Colonic mucosa (tissue), 4 donors: Measurements from ENCODE around the gene HMX3. TPM values are rescaled to one million over a fixed set of nuclear protein-coding genes. Genes with fewer than 3 reads are reported as not detected.
A peak's percentile ranks its signal among the peaks of the same experiment; 100 is the strongest.

Experiments
- DNase-seq: peaks from one replicate; pipeline ENCODE4 v3.0.0-alpha.2; 2020
- H3K27ac ChIP-seq: fragments of 200-600 bp; one replicate; pipeline ENCODE4 v1.8.0; 2021
- H3K27me3 ChIP-seq: fragments of 200-600 bp; one replicate; pipeline ENCODE4 v1.8.0; 2021
- H3K36me3 ChIP-seq: fragments of 200-600 bp; one replicate; pipeline ENCODE4 v1.8.0; 2021
- H3K4me1 ChIP-seq: fragments of 200-600 bp; one replicate; pipeline ENCODE4 v1.8.0; 2021; ENCODE audit warnings: mild to moderate bottlenecking
- H3K4me3 ChIP-seq: fragments of 200-600 bp; one replicate; pipeline ENCODE4 v1.8.0; 2021
- H3K9ac ChIP-seq, 2 donors: one replicate each; pipeline ENCODE4 v1.7.0; 2013; ENCODE audit warnings: control low read depth in 2 of 2, low read depth in 2 of 2, low read length in 2 of 2
- H3K9me3 ChIP-seq: fragments of 200-600 bp; one replicate; pipeline ENCODE4 v1.8.0; 2021
- intact Hi-C: fragments of 100-400 bp; cut with DNase I; formaldehyde crosslinking; loops from one replicate; pipeline ENCODE4 v1.14.1; 2022
- total RNA-seq, 2 donors: library from RNA; stranded (reverse); fragmentation: NEBNext Ultra II Directional in 1 of 2; extraction: Animal tissue kit (Norgen Biotek cat#: 25700) in 1 of 2; gene quantifications; one replicate each; pipeline ENCODE4 v1.2.1, GENCODE V29; 2021
- TF ChIP-seq, protein P1 (sequence below): fragments of 200-600 bp; IDR thresholded peaks from one replicate; pipeline ENCODE4 v1.8.0; 2022; ENCODE audit warnings: antibody characterized with exemption, mild to moderate bottlenecking
- donor health status: healthy.
- donor health status: DM: no; HTN: no; CAD: no.
- donor health status: DM: no; HTN: no; CAD: no.

The HMX3 gene
- total RNA-seq, 2 donors from 2014 or later = 0.35 to 0.64 TPM

DNA sequence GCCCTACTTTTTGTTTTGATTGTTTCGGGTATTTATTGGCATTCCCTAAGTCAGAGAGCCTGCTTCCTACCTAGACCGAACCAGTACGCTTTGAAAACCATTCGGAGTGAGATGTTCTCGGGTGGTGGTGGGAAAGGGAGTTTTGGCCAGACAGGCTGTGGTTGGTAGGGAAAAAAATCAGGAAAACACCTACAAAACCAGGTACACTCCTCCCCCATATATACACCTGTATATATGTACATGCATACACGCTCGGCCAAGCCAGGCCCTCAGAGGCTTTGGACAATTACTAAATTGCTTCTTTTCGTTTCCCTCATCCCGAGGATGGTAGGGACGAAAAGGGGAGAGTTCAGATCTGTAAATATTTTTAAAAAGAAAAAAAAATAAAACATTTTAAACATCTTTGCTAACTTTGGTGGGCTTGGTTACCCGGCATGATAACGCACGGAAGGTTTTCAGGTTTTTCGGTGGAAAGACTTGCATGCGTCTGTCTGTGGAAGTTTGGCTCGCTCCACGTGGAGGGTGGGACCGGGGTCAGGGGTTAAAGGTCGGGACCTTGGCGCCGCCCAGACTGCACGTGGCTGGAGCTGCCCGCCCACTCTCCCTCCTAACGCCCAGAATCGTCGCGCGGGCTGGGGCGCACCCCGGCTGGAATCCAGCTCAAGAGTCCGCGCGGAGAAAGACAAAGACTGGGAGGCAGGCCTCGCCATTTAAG, 14.7 kb downstream of the HMX3 start:
- Histone ChIP-seq H3K27me3 (peaks cover 68% of the 10 kb centered on the region), H3K9ac (peak overlapping the region in 1 of 2 donors; percentile 19), H3K27ac (no peak overlapping the region), H3K9me3 (no peaks in the 10 kb centered on the region), H3K36me3 (no peaks in the 10 kb centered on the region), H3K4me3 (peak overlapping the region; percentile 35), H3K4me1 (peaks cover 26% of the 10 kb centered on the region)
- intact Hi-C loops = loop anchor here (10.0 kb wide), 1 partner anchor 166 kb away; the partner anchor contains the start of gene PSTK
- no peak for DNase-seq
- TF ChIP-seq, protein P1, sequence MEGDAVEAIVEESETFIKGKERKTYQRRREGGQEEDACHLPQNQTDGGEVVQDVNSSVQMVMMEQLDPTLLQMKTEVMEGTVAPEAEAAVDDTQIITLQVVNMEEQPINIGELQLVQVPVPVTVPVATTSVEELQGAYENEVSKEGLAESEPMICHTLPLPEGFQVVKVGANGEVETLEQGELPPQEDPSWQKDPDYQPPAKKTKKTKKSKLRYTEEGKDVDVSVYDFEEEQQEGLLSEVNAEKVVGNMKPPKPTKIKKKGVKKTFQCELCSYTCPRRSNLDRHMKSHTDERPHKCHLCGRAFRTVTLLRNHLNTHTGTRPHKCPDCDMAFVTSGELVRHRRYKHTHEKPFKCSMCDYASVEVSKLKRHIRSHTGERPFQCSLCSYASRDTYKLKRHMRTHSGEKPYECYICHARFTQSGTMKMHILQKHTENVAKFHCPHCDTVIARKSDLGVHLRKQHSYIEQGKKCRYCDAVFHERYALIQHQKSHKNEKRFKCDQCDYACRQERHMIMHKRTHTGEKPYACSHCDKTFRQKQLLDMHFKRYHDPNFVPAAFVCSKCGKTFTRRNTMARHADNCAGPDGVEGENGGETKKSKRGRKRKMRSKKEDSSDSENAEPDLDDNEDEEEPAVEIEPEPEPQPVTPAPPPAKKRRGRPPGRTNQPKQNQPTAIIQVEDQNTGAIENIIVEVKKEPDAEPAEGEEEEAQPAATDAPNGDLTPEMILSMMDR = no peak

DNA sequence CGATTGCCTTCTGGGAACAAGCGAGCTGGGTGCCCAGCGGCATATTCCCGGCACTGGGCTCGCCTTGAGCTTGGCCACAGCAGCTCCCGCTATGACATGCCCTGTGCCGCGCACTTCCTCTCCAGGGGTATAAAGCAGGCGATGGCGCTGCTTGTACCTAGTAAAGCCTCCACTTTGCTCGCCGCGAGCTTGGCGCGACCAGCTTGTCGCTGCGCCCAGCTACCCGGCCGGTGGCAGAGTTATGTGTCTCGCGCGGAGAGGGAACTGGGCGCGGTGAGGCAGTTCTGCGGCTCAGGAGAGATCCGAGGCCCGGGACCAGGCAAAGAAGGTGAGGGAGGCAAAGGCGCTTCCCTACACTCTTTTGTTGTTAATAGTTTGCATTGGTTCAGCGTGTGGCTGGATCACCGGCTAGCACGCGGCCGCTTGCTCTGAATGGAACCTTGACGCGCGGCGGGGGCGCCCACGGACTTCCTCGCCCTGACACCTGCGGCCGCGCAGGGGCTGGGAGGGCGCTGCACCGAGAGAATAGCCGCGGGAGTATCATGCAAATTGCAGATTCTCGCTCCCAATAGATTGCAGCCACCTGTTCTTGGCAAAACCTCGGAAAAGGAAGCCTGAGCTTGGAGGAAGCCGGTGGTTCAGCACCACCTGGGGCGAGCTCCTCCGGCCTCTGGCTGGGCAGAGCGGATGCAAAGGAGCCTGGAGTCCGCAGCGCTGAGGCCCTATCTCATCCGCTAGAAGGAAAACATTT, 15.4 kb downstream of the HMX3 start:
- TF ChIP-seq, protein P1 = no peak
- H3K9me3 ChIP-seq = no peaks in the 10 kb centered on the region
- H3K27ac ChIP-seq = no peak overlapping the region
- H3K27me3 ChIP-seq = peaks cover 60% of the 10 kb centered on the region
- peak overlapping the region in 1 of 2 donors; percentile 8 for H3K9ac ChIP-seq
- peaks cover 26% of the 10 kb centered on the region for H3K4me1 ChIP-seq
- intact Hi-C loops = loop anchor here (10.0 kb wide), 1 partner anchor 166 kb away; the partner anchor contains the start of gene PSTK
- DNase-seq = peak; percentile 31
- peak overlapping the region; percentile 4 for H3K4me3 ChIP-seq
- H3K36me3 ChIP-seq = no peaks in the 10 kb centered on the region

DNA sequence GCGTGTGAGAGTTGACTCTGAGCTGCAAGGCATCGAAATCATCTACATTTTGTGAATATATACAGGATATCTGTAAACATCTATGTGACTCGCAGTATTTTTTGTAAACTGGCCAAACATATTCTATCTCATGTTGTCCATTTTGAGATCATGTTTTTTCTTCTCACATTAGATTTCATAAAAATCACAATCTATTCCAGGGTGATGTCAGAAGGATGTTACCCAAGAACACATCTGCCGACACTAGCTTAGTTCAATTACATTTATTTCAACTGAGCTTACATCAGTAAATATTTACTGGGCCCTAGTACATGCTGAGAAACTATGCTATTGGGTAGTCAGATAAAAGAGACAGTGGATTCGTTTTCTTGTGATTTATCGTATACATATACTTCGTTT, 16.0 kb downstream of the HMX3 start:
- no peak for DNase-seq
- Histone ChIP-seq H3K4me3 (no peak overlapping the region), H3K9me3 (no peaks in the 10 kb centered on the region), H3K9ac (no peak overlapping the region), H3K27me3 (peaks cover 55% of the 10 kb centered on the region), H3K4me1 (peaks cover 26% of the 10 kb centered on the region), H3K36me3 (no peaks in the 10 kb centered on the region), H3K27ac (no peak overlapping the region)
- TF ChIP-seq, protein P1 = no peak
- intact Hi-C loops = loop anchor here (10.0 kb wide), 1 partner anchor 167 kb away; the partner anchor contains the start of gene PSTK

DNA sequence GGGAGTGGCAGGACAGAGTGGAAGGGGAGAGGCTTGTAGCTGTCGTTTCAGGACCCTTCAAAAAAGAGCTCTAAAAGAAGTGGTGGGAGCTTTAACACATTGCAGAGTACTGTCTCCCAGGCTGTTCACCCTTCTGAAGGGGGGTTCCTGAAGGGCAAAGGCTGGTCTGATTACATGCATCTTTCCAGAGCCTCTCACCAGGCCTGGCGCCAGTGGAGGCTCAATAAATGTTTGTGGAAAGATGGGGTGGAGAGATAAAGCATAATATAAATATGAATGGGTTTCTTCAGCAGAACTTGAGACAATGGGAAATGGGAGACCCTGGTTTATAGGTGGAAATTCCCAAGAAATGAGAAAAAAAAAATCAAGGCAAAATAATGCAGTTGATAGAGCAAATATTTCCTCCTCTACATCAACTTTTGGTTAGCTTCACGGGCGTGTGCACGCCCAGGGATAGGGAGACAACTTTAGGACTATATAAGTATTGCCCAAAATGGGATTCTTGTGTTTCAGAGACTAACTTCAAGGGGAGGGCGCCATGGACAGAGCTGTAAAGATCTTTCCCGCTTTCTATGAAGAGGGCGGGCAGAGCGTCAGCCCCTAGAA, 17.8 kb downstream of the HMX3 start:
- TF ChIP-seq, protein P1 = no peak
- Histone ChIP-seq H3K36me3 (no peaks in the 10 kb centered on the region), H3K27me3 (peaks cover 36% of the 10 kb centered on the region), H3K4me1 (peaks cover 19% of the 10 kb centered on the region), H3K9me3 (no peaks in the 10 kb centered on the region), H3K4me3 (peak overlapping the region; percentile 95), H3K27ac (no peak overlapping the region), H3K9ac (no peak overlapping the region)
- no peak for DNase-seq
- intact Hi-C loops = loop anchor here (10.0 kb wide), 1 partner anchor 169 kb away; the partner anchor contains the start of gene PSTK

DNA sequence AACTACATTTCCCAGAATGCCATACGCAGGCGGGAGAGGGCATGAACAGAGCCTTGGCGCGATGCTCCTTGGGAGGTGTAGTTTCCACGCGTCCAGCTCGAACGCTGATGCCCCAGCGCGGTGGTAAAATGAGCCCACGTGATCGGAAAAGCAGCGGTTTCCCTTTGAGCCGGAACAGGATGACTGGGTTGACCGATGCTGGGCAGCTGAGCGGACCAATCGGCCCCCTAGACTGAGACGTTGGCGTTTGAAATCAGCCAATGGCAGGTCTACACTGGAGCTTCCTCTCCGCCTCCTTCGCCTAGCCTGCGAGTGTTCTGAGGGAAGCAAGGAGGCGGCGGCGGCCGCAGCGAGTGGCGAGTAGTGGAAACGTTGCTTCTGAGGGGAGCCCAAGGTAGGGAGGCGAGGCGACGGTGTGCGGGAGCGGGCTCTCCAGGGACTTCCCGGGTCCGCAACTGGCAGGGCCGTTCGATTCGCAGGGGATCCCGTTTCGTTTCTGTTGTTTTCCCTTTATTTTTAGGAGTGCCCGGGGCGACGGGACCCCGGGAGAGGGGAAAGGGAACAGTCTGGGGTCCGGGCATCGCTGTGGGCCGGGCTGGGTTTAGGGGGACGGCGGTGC, 18.4 kb downstream of the HMX3 start, which contains the start of gene BUB3:
Gene BUB3, plus strand, starts transcription at position 311 of the 619 bp plus-strand sequence. CDS start 516 bp downstream, outside the sequence.
- Histone ChIP-seq H3K27me3 (peaks cover 30% of the 10 kb centered on the region), H3K36me3 (no peaks in the 10 kb centered on the region), H3K27ac (peak within 1 kb of the TSS; percentile 86), H3K9ac (peak within 1 kb of the TSS; percentile 79 to 88), H3K9me3 (no peaks in the 10 kb centered on the region), H3K4me1 (peaks cover 19% of the 10 kb centered on the region), H3K4me3 (peak within 1 kb of the TSS; percentile 95)
- intact Hi-C loops = loop anchor here (10.0 kb wide), 1 partner anchor 169 kb away; the partner anchor contains the start of gene PSTK
- TF ChIP-seq, protein P1 = no peak
- peak; percentile 98 for DNase-seq
